Right cardiac atrium (tissue), 5 donors: ENCODE results near the gene TUBA3E. TPM values are rescaled to one million over a fixed set of nuclear protein-coding genes. Genes with fewer than 3 reads are reported as not detected.
"Not testable (repeated sequence)": the region's sequence is repeated elsewhere in the genome, so short reads cannot be mapped to it uniquely, and the experiment has no call there.

Source experiments
- ATAC-seq, 2 donors: fragments of 200-7000 bp; cut with Tn5 transposase; one replicate each; pipeline versions ENCODE4 v1.8.0 to v1.9.1; 2020; ENCODE audit warnings: moderate library complexity in 2 of 2, mild to moderate bottlenecking in 1 of 2
- DNase-seq, 3 donors: peaks; one replicate each; pipeline ENCODE4 v3.0.0-alpha.2; 2020
- H3K27ac ChIP-seq: one replicate; pipeline ENCODE4 v1.5.1; 2013; ENCODE audit warnings: mild to moderate bottlenecking, low read length, control low read depth, moderate library complexity
- H3K27me3 ChIP-seq: one replicate; pipeline ENCODE4 v1.6.1; 2013; ENCODE audit not compliant: control insufficient read depth, insufficient read depth
- H3K4me1 ChIP-seq: one replicate; pipeline ENCODE4 v1.6.1; 2013; ENCODE audit warnings: low read length; ENCODE audit not compliant: control insufficient read depth, insufficient read depth
- H3K4me3 ChIP-seq: one replicate; pipeline ENCODE4 v1.5.1; 2013; ENCODE audit warnings: low read length, control low read depth
- H3K9me3 ChIP-seq: one replicate; pipeline ENCODE4 v1.6.1; 2013; ENCODE audit warnings: low read length; ENCODE audit not compliant: control insufficient read depth
- WGBS: extraction: QIAGEN DNeasy Blood & Tissue Kit; methylation state at CpG from one replicate; pipeline ENCODE4 v1.1.7; 2013; 5-methylcytosine and 5-hydroxymethylcytosine counted together
- intact Hi-C, 4 donors: fragments of 100-400 bp; cut with DNase I; formaldehyde crosslinking; loops; one replicate each; pipeline versions ENCODE4 v1.11.0 to v1.14.0; 2022 to 2023
- polyA plus RNA-seq: library from polyadenylated mRNA; stranded (reverse); fragments of 200-250 nt; gene quantifications from one replicate; pipeline ENCODE4 v1.2.3, GENCODE V29; 2013
- total RNA-seq, 4 donors: library from RNA; stranded (reverse); fragmentation: NEBNext Ultra II Directional; extraction: Animal tissue kit (Norgen Biotek cat#: 25700); gene quantifications; one replicate each; pipeline ENCODE4 v1.2.1, GENCODE V29; 2021
- donor health status: healthy with polysubstance abuse.
- donor health status: DM: no; HTN: yes; CAD: no.
- donor health status: DM: no; HTN: no; CAD: no.
- donor health status: DM: no; HTN: yes; CAD: no; lungs with severe emphysema.
- donor health status: DM: yes; HTN: yes; CAD: no.

The TUBA3E gene
- total and polyA plus RNA-seq, 5 donors: 2.8 to 28.8 (median 13.0) TPM

DNA sequence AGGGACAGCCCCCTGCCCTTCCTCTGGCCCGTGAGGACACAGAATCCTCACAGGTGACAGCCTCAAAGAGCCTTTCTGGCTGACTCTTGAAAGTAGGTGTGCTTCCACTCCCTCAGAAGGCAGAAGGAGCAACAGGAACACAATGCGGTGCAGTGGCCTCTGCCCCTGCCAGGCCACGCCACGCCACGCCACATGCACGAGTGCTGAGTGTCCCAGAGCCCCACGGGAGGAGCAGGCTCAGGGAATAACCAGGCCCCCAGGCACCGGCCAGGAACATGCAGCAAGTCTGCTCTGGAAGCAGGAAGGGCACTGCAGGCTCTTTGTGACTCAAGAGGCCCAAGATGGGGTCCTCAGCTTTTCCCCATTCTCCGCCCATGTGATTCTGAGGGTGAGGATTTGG, 35.3 kb downstream of the TUBA3E start:
- ATAC-seq (no peak), DNase-seq (no peak)
- Histone ChIP-seq H3K4me1 (no peaks in the 10 kb centered on the region), H3K4me3 (no peak overlapping the region), H3K27ac (no peak overlapping the region), H3K9me3 (no peaks in the 10 kb centered on the region), H3K27me3 (no peaks in the 10 kb centered on the region)
- intact Hi-C loops: no loop called here
- 95% methylated on average over 9 of the region's 9 CpGs for WGBS

GRCh38 chr2:130162486-130162885, 35.8 kb downstream of the TUBA3E start:
- H3K27me3 ChIP-seq, H3K4me1 ChIP-seq, intact Hi-C loops, DNase-seq, H3K4me3 ChIP-seq, H3K27ac ChIP-seq, H3K9me3 ChIP-seq, ATAC-seq: not testable (repeated sequence)
- WGBS: 91% methylated on average over 7 of the region's 7 CpGs

DNA sequence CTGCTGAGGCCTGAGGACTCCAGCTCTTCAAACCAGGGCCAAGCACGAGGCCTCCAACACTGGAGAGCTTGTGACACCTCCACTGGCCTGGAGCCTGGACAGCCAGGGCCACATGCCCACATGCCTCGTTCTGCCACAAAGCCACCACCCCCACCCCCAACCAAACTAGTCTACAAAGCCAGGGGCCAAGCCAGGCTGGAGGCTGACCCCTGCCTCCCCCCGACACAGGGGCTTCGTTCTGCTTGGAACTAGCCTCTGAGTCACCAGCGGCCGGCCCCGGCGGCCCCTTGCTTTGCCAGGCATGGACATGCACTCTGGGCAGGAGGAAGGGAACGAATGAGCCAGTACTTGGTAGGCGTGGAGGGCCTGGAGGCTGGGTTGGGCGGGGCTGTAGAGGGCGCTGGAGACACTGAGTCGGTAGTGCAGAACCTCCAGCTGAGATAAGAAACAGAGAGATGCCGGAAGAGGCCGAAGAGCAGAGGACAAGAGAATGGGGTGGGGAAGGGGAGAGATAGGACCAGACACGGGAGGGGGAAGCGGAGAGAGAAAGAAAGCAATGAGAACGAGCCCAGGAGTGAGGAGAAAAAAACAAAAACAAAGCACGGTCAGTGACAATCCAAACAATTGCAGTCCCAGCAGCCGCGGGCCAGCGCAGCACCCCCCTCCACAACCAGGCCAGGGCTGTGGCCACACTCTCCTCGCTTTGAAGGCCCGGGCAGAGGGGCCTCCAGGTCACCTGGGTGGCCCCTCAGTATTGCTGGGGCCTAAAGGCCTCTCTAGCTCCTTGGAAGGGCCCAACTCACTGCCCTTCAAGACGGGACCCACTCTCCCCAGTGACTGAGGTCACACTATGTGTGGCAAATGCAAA, 37.2 kb downstream of the TUBA3E start:
- H3K9me3 ChIP-seq, intact Hi-C loops, H3K4me3 ChIP-seq, H3K27me3 ChIP-seq, H3K4me1 ChIP-seq: not testable (repeated sequence)
- ATAC-seq (peak; percentile 70 to 79), DNase-seq (peak in 2 of 3 donors; percentile 77 to 81)
- 54% methylated on average over 25 of the region's 25 CpGs for WGBS
- H3K27ac ChIP-seq: peak overlapping the region; percentile 3

DNA sequence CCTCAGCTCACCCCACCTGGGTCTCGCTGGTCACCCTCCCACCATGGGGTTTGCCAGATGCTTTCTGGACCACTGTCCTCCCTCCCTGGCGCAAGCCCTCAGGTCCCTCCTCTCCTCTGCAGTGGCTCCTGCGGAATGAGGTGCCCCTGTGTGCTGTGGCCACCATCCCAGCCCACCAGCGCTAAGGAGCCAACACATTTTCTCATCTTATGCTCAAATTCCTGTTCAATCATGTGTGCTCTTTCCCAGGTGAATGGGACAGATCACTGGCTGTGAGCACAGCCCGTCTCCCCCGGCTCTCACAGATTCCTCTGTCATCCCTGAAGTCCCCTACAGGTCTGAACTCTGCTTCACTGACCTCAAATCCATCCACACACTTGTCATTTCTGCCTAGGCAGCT, 38.1 kb downstream of the TUBA3E start:
- intact Hi-C loops: no loop called here
- Histone ChIP-seq H3K27me3 (no peaks in the 10 kb centered on the region), H3K27ac (no peak overlapping the region), H3K4me1 (no peaks in the 10 kb centered on the region), H3K9me3 (no peaks in the 10 kb centered on the region), H3K4me3 (no peak overlapping the region)
- DNase-seq (no peak), ATAC-seq (no peak)
- WGBS: 94% methylated on average over 6 of the region's 6 CpGs

GRCh38 chr2:130159376-130159775, 38.9 kb downstream of the TUBA3E start:
- not testable (repeated sequence) for H3K27me3 ChIP-seq, ATAC-seq, H3K4me3 ChIP-seq, H3K4me1 ChIP-seq, DNase-seq, H3K9me3 ChIP-seq, H3K27ac ChIP-seq
- 95% methylated on average over 4 of the region's 4 CpGs for WGBS
- intact Hi-C loops: loop anchor here in 2 of 4 donors (5.0 kb wide), 1 partner anchor 173 kb away; no protein-coding TSS in a partner anchor

GRCh38 chr2:130158631-130159030, 39.6 kb downstream of the TUBA3E start:
- intact Hi-C loops: loop anchor here in 2 of 4 donors (5.0 kb wide), 1 partner anchor 174 kb away; no protein-coding TSS in a partner anchor
- no peak overlapping the region for H3K27ac ChIP-seq
- DNase-seq: no peak
- no peak for ATAC-seq
- H3K4me3 ChIP-seq: no peak overlapping the region
- 89% methylated on average over 9 of the region's 9 CpGs for WGBS
- H3K27me3 ChIP-seq: no peaks in the 10 kb centered on the region
- H3K4me1 ChIP-seq: no peaks in the 10 kb centered on the region
- H3K9me3 ChIP-seq: no peaks in the 10 kb centered on the region

DNA sequence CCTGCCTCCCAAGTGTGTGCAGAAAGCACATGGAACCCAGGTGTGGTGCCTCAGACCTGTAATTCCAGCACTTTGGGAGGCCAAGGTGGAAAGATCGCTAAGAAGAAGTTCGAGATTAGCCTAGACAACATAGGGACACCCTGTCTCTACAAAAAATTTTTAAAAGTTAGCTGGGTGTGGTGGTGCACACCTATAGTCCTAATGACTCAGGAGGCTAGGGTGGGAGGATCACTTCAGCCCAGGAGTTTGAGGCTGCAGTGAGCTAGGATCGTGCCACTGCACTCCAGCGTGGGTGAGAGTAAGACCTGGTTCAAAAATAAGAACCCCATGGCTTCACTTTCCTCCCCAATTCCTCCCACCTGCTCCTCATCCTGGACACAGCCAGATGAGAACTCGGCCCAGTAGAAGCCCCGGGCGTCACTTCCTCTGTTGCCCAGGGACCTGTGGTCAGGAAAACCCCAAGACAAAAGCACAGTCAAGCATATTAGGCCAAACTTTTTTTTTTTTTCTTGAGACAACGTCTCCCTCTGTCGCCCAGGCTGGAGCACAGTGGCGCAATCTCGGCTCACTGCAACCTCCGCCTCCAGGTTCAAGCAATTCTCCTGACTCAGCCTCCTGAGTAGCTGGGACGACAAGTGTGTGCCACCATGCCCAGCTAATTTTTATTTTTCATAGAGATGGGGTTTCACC, 40.3 kb downstream of the TUBA3E start:
- intact Hi-C loops: loop anchor here in 2 of 4 donors (5.0 kb wide), 1 partner anchor 174 kb away; no protein-coding TSS in a partner anchor
- H3K9me3 ChIP-seq, H3K4me3 ChIP-seq, H3K27ac ChIP-seq, H3K4me1 ChIP-seq, ATAC-seq, DNase-seq, H3K27me3 ChIP-seq: not testable (repeated sequence)
- WGBS: 71% methylated on average over 13 of the region's 13 CpGs

DNA sequence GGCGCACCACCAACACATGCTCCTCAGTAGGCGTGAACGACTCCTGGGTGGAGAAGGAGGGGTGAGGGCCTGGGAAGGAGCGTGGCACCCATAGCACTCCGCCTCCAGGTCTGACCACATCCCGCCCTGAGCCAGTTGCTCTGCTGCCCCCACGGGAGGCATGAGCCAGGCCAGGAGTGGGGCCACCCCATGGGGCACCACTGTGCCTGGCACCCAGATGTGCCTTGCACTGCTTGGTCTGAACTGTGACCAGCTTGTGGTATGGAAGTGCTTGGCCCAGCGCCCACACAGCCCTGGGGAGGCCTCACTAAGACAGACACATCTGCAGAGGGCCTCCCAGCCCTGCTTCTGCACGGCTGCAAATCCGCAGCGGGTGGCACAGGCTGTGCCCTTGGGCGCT, 40.9 kb downstream of the TUBA3E start:
- not testable (repeated sequence) for ATAC-seq, H3K4me3 ChIP-seq, H3K27ac ChIP-seq, H3K27me3 ChIP-seq, H3K9me3 ChIP-seq, H3K4me1 ChIP-seq
- peak in 1 of 3 donors; percentile 64 for DNase-seq
- WGBS: 84% methylated on average over 9 of the region's 12 CpGs
- intact Hi-C loops: loop anchor here in 2 of 4 donors (5.0 kb wide), 1 partner anchor 175 kb away; no protein-coding TSS in a partner anchor

- DNase-seq: no peak
These were observed 41.6 kb downstream of the TUBA3E start for GRCh38 chr2:130156624-130157004.

GRCh38 chr2:130155956-130156623, 42.1 kb downstream of the TUBA3E start:
- peak; percentile 41 to 85 (median 81) for DNase-seq
- WGBS: 51% methylated on average over 16 of the region's 16 CpGs
- H3K27ac ChIP-seq, H3K4me1 ChIP-seq, H3K4me3 ChIP-seq, H3K27me3 ChIP-seq, H3K9me3 ChIP-seq: not testable (repeated sequence)
- ATAC-seq: peak; percentile 39 to 53
- intact Hi-C loops: loop anchor here in 2 of 4 donors (5.0 kb wide), 1 partner anchor 176 kb away; no protein-coding TSS in a partner anchor

More at GRCh38 chr2:130156624-130157004, 41.6 kb downstream of the TUBA3E start:
- Histone ChIP-seq H3K9me3 (no peaks in the 10 kb centered on the region), H3K4me1 (no peaks in the 10 kb centered on the region), H3K4me3 (no peak overlapping the region), H3K27ac (no peak overlapping the region), H3K27me3 (no peaks in the 10 kb centered on the region)
- intact Hi-C loops: loop anchor here in 2 of 4 donors (5.0 kb wide), 1 partner anchor 176 kb away; no protein-coding TSS in a partner anchor
- no peak for ATAC-seq
- WGBS: 85% methylated on average over 9 of the region's 9 CpGs
